GF-D8 (cell line): ENCODE measurements around the gene TMEM109.

ENCODE experiments used
- DNase-seq: peaks from one replicate; lab custom pipeline; 2025; lab: John Stamatoyannopoulos, UW

Gene TMEM109

GRCh38 chr11:60942219-60942618, 28.3 kb downstream of the TMEM109 start:
- DNase-seq, result no peak

DNA sequence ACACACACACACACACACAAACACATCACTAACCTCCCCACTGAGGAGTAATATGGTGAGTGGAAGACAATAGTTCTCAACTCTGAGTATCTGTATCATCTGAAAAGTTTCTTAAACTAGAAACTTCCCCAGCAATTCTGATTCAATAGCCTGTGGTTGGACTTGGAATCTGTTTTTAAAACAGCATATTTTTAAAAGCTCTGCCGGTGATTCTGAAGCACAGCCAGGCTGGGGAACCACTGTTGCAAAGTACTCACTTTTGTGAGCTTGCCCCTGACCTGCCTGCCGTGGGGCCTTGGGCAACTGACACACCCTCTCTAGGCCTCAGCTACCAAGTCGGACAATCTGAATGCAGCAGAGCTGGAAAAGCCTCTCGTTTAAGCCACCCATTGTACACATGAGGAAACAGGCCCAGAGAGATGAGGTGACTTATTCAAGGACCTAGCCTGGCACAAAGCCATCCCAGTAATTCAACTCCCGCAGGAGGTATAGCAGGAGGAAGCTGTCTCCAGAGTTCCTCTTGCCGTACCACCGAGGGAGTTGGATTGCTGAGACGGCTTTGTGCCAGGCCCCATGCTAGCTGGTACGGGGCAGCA, 29.1 kb downstream of the TMEM109 start:
- no peak for DNase-seq

DNA sequence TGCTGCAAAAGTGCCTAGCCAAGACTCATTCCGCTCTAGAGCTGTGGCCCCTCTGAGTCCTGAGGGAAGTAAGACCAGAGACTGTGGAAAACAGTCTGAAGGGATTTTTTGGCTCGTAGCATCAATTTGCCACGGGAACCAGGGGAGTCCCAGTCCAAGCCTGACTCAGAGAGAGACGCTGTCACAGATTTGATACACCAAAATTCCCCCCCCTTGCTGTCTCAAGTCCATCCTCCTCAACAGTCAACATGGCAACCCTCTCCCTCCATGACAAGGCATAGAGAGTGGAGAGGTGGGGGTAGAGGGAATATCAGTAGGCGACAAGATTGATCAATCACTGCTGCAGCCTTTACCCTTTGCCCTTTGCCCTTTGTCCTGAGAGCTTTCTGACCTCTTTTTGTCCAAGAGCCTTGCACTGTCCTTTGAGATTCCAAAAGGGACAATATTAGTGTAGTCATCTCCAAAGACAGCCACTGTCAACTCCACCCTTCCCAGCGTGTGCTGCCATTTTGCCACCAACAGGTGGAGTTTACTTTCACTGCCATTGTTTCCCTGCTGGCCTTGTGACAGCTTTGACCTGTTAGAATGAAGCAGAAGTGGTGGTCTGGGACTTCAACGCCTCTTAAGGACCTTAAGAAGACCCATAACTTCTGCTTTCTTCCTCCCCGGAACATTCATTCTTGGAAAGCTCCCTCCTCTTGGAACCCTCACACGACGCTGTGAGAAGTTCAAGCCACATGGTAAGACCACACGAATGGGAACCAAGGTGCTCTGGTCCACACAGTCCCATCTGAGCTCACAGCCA, 30.7 kb downstream of the TMEM109 start:
- no peak for DNase-seq

DNA sequence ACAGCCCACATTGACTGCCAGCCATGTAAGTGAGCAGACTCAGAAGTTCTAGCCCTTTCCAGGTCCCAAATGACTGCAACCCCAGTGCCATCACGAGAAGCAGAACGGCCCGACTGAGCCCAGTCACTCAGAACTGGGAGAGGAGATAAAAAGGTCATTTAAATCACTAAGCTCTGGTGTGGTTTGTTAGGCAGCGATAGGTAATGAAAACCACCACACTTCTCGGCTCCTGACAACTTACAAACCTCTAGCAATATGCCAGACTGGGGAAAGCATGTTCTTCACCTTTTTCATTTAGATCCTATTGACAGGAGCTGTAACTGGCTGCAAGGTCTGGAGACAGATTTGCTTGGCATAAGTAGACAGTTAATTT, 31.3 kb downstream of the TMEM109 start:
- no peak for DNase-seq

DNA sequence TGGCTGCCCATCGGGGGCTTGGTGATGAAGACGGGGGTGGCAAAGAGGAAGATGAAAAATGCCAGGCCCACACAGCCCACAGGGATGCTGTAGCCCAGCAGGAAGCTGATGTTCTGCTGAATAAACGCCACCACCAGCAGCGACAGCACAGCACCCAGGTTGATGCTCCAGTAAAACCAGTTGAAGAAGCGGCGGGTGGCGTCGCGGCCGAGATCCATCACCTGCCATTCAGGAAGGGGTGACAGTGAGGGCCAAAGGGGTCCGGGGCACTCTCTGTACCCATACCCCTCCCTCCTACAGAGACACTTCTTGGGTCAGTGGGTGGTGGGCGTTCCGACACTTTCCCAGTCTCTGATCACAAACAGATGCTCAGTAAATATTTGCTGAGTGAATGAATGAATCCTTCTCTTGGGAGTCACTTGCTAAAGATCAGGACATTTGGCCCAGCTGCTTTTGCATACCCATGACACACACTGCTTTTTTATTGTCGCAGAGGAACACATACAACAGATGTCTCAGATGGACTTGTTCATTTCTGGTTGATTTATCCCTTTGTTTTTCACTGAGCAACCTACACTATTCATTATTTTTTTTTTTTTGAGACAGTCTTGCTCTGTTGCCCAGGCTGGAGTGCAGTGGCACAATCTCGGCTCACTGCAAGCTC, 32.8 kb downstream of the TMEM109 start:
- DNase-seq, result no peak

GRCh38 chr11:60947700-60948099, 33.7 kb downstream of the TMEM109 start:
- DNase-seq, result no peak

DNA sequence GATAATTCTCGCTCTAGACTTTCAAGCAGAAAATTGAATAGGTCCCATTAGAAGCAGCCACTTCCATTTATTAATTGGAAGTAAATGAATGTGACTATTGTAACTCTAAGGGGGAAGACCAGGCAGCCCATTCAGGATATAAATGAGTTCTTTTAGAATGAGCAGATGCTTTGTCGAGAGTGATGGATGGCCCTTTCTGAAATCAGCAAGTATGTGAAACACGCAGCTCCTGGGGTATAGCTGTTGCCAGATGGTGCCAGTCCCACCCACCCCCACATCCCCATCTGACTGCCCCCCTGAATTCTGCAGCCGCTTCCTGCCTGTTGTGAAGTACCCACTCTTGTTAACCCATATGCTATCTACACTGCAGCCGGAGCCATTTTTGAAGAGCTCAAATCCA, 34.3 kb downstream of the TMEM109 start:
- DNase-seq, result no peak

DNA sequence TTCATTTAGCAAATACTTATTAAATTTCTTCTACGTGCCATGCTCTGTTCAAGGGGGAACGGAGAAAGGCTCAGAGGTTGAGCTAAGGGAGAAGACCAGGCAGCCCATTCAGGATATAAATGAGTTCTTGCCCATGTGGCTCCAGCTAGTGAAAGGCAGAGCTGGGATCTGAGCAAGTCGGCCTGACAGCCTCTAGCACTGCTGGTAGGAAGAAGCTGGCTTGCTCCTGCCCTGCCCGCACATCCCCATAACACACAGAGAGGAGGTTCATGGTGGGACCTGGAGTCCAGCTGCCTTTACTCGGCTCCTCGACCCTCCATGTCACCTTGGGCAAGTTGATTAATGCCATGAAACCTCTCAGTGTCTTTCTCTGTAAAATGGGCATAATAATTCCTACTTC, 36.1 kb downstream of the TMEM109 start:
- no peak for DNase-seq

- no peak for DNase-seq
Measured at GRCh38 chr11:60950933-60951605, 37.1 kb downstream of the TMEM109 start.

DNA sequence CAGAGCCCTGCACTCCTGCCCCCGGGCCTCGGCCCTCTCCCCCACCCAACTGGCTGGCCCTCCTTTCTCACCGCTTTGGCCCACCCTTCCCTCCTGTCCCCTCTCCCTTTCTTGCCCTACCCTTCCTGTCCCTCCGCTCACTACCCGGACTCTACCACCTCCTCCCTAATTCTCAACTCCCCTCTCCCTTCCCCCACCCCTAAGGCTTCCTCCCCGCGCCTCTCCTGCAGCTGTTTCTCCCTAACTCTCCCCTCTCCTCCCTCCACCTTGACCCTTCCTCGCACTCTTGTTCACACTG, 37.6 kb downstream of the TMEM109 start:
- no peak for DNase-seq

DNA sequence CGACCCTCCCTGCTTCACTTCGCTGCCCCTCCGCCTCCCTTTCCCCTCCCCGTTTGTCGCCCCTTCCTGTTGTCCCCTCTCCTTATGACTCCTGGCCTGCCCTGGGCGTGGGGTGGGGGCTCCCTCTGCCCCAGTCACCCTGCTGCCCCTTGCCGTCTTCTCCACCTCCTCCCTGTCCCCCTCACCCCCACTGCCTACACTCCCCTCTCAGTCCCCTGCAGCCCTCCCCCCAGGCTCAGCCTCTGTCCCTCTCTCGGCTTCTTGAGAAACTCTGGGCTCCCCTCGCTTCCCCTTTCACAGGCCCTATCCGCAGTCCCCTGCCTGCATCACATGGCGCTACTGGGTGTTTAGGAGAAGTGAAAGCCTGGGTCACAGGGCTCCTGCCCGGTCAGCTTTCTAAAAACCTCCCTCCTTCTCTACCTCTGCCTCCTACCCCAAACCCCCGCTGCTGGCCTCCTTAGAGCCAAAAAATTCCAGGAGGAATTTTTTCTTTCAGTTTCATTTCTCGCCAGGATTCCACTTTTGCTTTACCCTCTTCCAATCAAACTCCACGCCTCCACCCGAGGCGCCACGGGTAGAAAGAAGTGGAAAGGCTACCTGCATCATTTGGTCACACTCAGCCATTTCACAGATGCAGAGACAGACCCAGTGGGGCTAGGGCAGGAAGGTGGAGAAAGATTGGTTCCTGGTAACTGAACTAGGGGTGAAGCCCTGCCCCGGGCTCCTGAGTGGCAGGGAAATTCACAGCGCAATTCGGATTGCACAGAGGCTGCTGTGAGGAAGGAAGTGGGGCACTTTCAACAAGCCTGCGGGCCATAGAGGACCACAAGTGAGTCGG, 38.2 kb downstream of the TMEM109 start, which contains the start of gene SLC15A3:
SLC15A3 (minus strand) TSS at position 273 of the 838 bp plus-strand sequence. CDS start 625 bp downstream, outside the sequence.
- peak; percentile 41 for DNase-seq

DNA sequence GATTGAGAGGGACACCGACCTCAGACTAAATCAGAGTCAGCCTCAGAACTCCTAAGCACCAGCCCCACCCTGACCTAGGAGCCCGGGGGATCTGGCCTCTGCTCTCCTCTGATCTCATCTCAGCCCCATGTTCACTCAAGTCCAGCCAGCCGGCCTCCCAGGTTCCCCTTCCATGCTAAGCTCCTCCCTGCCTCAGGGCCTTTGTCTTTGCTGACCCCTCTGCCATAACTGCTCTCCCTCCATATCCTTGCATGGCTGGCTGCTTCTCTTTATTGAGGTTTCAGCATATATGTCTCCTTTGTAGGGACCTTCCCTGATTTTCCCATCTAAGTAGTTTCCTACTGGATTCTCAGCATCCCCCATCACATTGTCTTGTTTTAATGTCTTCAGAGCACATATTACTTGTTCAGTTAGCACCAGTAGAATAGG, 38.8 kb downstream of the TMEM109 start:
- no peak for DNase-seq

GRCh38 chr11:60953781-60954180, 39.8 kb downstream of the TMEM109 start:
- no peak for DNase-seq

DNA sequence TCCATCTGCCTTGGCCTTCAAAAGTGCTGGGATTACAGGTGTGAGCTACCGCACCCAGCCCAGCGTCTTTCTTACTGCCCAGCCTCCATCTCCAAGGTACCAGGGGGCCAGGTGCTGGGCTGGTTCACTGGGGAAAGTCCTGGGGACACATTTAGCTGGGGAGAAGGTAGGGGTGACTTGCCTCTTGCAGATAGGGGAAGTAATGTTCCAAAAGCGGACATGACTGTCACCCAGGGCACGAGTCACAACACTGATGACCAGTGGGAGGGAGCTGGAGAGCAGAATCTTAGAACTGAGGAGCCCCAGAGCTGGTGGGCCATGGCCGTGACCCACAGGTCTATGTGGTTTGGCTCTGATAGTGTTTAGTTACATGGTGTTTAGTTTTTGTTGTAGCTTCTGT, 40.5 kb downstream of the TMEM109 start:
- no peak for DNase-seq

DNA sequence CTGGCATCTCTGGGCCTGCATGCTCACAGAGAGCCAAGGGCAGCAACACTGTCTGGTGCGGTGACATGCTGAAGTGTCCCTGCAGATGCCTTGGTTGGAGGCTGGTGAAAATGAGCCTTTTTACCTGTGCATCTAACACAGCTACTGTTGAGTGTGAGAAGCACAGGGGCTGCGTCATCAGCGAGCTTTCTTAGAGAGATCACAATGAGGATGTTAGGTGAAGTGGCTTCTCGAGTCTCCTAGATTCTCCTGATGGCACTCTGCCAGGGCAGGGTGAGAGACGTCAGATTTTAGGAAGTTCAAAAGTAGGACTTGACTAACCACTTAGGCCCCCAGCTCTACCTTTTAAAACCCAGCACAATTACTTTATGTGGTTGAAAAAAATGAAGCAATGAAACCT, 41.6 kb downstream of the TMEM109 start:
- no peak for DNase-seq

DNA sequence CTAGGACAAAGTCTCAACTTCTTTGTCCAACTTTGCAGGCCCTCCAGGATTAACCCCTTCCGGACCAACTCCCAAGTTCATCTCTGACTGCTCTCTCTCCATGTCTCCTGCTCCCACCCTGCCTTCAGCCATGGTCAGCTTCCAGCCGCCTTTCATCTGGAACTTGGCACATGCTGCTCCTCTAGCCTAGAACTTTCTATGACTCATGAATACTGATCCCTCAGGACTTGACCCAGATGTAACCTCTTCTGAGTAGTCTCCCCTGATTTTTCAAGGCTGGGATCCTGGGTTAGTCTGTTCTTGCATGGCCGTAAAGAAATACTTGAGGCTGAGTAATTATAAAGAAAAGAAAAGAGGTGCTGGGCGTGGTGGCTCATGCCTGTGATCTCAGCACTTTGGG, 43.2 kb downstream of the TMEM109 start:
- no peak for DNase-seq

- no peak for DNase-seq
Measured at GRCh38 chr11:60959431-60959830, 45.5 kb downstream of the TMEM109 start.

DNA sequence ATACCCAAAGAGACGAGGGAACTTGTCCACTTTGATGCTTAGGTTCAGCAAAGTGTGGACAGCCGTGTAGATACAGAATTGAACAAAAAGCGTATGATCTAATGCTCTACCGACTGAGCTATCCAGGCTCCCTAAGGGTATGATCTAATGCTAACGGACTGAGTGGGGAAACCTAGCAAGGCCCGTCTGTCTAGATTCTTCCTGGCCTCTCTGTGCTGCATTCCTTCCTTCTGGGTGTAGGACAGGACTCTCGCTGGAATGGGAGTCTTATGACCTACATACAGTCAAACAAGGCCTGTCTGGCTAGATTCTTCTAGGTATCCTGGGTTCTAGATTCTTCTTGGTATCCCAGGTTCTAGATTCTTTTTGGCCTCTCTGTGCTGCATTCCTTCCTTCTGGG, 46.4 kb downstream of the TMEM109 start:
- no peak for DNase-seq

DNA sequence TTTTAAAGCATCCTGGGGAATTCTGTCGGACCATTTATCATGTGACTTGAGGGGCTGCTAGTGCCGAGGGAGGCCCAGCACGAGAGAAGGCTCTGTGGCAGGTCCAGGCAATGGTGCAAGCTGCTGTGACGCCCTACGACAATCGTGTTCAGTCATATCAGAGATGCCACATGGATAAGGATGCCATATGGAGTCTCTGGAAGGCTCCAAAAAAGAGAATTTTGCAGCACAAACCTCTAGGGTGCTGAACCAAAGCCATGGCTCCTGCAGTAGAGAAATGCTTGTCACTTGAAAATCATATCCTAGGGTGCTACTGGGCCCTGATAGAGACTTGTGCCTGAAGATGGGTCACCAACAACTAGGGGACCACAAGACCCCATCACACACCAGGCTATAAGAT, 50.8 kb downstream of the TMEM109 start:
- DNase-seq, result no peak

DNA sequence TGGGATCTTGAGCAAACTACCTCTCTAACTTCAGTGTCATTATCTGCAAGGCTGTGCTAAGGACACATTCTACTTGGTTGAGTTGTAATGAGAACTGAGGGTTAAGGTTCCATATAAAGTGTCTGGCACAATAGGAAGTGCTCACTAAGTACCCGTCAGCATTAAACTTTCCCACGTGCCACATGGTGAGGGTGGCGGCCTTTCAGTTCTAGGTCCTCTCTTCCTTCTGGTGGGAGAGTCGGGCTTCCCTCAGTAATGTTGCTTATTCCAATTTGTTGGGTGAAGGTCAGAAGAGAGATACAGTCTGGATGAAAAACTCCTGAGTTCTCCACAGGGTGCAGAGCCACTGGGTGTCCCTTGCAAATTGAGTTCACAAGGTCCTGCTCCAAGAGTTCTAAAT, 52.9 kb downstream of the TMEM109 start:
- no peak for DNase-seq

GRCh38 chr11:60968223-60968622, 54.3 kb downstream of the TMEM109 start:
- DNase-seq, result no peak

DNA sequence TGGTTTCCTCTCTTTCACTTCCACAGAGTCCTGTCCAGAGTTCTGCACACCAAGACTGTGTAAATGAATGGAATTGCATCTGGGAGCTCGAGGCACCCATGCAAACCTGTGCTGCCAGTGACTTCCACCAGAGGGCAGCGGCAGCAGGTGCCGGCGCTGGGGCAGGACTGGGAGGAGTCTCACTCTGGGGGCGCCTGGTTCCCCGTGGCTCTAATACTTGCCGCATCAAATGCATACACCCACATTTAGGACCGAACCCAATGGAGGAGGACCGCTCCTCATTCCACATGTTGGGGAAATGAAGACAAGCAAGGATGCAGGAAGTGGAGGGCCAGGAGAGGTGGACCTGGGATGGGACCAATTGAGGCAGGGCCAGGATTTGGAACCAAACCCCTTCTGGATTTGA, 56.4 kb downstream of the TMEM109 start:
- no peak for DNase-seq
